Choroid plexus epithelial cell (primary cell): ENCODE measurements around the gene EPHA8.

Source experiments
- DNase-seq: peaks from one replicate; pipeline ENCODE4 v3.0.0-alpha.2; 2010; ENCODE audit warnings: low read depth
- H3K4me3 ChIP-seq: 2 replicates; pipeline ENCODE4 v1.5.1; 2011; ENCODE audit warnings: low read depth, mild to moderate bottlenecking, control low read depth, low read length, moderate library complexity
- TF ChIP-seq, protein P1 (sequence below): conservative IDR thresholded peaks from 2 replicates; pipeline ENCODE4 v1.5.1; 2011; ENCODE audit warnings: low read depth, mild to moderate bottlenecking, control low read depth, inconsistent platforms, low read length, moderate library complexity

The EPHA8 gene

GRCh38 chr1:22597996-22598395, 34.7 kb downstream of the EPHA8 start:
- H3K4me3 ChIP-seq = no peak overlapping the region
- TF ChIP-seq, protein P1, sequence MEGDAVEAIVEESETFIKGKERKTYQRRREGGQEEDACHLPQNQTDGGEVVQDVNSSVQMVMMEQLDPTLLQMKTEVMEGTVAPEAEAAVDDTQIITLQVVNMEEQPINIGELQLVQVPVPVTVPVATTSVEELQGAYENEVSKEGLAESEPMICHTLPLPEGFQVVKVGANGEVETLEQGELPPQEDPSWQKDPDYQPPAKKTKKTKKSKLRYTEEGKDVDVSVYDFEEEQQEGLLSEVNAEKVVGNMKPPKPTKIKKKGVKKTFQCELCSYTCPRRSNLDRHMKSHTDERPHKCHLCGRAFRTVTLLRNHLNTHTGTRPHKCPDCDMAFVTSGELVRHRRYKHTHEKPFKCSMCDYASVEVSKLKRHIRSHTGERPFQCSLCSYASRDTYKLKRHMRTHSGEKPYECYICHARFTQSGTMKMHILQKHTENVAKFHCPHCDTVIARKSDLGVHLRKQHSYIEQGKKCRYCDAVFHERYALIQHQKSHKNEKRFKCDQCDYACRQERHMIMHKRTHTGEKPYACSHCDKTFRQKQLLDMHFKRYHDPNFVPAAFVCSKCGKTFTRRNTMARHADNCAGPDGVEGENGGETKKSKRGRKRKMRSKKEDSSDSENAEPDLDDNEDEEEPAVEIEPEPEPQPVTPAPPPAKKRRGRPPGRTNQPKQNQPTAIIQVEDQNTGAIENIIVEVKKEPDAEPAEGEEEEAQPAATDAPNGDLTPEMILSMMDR = no peak
- DNase-seq = no peak

- TF ChIP-seq, protein P1 = no peak
- no peak for DNase-seq
- no peak overlapping the region for H3K4me3 ChIP-seq
Measured at GRCh38 chr1:22598736-22599135, 35.4 kb downstream of the EPHA8 start.

GRCh38 chr1:22600071-22600816, 37.0 kb downstream of the EPHA8 start:
- DNase-seq = no peak

GRCh38 chr1:22600817-22601605, 37.7 kb downstream of the EPHA8 start:
- no peak overlapping the region for H3K4me3 ChIP-seq
- TF ChIP-seq, protein P1 = no peak
- no peak for DNase-seq

More at GRCh38 chr1:22600071-22600816, 37.0 kb downstream of the EPHA8 start:
- TF ChIP-seq, protein P1 = no peak
- no peak overlapping the region for H3K4me3 ChIP-seq

- H3K4me3 ChIP-seq = no peak overlapping the region
- TF ChIP-seq, protein P1 = no peak
- DNase-seq = no peak
Measured at GRCh38 chr1:22601610-22602009, 38.3 kb downstream of the EPHA8 start.

DNA sequence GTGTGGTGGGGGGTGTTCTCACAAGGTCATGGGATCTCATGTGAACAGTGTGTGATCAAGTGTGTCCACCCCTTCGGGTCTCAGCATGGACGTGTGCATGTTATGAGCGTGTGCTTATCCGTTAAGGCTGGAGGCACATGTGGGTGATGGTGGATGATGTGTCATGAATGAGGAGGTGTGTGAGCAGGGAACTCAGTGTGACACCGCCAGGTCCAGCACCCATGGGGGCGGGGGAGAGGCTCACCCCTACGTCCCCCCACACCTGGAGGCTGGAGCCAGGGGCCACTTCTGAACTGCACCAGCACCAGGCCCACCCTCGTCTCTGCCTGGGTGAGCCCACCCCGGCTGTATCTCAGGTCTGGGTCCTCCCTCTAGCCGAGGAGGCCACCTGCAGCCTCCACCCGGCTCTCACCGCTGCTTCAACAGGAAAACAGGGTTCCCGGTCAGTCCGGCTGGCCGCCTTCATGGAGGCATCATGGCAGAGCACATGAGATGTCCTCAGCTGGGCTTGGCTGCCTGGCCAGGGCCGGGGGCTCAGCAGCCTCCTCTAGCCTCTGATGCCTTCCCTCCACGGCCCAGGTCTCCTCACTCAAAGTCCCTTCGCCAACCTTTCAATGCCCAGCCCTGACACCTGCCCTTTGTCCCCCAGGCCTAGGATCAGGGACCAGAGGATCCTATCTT, 38.9 kb downstream of the EPHA8 start:
- TF ChIP-seq, protein P1 = no peak
- H3K4me3 ChIP-seq = no peak overlapping the region

More for the DNA sequence above, 38.9 kb downstream of the EPHA8 start:
- DNase-seq = no peak
